Iris pigment epithelial cell (primary cell): ENCODE measurements around the gene YAE1.

Experiments used
- DNase-seq: peaks from one replicate; pipeline ENCODE4 v3.0.0-alpha.2; 2011; ENCODE audit warnings: low read depth

Gene YAE1

GRCh38 chr7:39557222-39557621, 9.0 kb upstream of the YAE1 start:
- no peak for DNase-seq

DNA sequence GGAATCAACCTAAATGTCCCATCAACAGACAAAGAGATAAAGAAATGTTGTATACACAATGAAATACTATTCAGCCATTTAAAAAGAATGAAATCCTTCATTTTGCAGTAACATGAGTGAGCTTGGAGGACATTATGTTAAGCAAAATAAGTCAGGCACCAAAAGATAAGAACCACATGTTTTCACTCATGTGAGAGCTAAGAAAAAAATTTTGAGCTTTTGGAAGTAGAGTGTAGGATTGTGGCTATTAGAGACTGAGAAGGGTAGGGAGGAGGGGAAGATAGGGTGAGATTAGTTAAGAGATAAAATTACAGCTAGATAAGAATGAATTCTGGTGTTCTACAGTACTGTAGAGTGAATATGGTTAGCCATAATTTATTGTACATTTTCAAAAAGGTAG, 8.3 kb upstream of the YAE1 start:
- no peak for DNase-seq

DNA sequence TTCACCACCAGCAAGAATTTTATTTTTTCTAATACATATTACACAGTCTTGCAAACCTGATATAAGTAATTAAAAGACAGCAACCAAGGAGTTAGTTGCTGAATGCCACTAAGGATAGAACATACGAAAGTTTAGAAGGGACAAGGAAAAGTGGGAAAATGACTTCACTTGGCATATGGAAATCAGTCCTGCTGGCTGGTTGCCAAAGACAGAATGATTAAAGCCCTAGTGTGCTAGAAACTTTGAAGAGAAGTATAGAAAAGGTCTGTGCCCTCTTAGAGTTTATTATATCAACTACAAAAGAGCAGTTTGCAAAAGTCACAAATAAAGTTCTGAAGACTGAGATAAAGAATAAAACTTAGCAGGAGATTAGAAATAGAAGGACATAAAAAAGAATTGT, 5.8 kb upstream of the YAE1 start:
- no peak for DNase-seq

GRCh38 chr7:39560997-39561396, 5.2 kb upstream of the YAE1 start:
- no peak for DNase-seq

DNA sequence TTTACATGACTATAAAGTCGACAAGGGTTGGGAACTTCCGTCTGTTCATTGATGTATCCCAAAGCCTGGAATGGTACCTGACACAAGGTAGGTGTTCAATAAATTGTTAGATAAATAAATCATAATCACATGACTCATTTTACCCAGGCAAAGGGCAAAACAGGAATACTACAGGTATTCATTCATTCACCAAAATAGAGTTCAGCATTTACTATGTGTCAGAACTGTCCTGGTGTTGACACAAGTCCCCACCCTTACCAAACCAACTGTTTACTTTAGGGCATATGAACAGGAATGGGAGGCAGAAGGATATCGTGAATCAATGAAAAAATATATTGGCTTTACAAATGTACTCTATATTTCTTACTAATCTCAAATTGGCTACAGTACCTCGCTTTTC, 666 bp upstream of the YAE1 start:
- no peak for DNase-seq

DNA sequence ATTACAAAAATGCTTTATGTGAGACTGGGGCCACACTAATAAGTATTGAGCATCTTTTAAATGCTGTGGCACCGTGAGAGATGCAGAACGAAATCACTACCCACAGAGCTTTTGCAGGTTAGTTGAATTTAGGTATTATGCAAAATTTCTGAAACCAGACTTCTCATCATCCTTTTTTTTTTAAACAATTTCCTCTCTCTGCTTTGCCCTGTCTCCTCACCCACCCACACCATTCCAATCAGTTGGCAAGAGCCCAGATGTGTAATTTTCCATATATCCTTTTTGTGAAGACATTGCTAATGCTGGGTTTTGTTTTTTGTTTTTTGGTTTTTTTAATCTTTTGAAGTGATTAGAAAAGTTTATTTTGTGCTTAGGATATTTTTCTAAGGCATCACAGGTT, 1.1 kb downstream of the YAE1 start:
- DNase-seq = peak; percentile 31

DNA sequence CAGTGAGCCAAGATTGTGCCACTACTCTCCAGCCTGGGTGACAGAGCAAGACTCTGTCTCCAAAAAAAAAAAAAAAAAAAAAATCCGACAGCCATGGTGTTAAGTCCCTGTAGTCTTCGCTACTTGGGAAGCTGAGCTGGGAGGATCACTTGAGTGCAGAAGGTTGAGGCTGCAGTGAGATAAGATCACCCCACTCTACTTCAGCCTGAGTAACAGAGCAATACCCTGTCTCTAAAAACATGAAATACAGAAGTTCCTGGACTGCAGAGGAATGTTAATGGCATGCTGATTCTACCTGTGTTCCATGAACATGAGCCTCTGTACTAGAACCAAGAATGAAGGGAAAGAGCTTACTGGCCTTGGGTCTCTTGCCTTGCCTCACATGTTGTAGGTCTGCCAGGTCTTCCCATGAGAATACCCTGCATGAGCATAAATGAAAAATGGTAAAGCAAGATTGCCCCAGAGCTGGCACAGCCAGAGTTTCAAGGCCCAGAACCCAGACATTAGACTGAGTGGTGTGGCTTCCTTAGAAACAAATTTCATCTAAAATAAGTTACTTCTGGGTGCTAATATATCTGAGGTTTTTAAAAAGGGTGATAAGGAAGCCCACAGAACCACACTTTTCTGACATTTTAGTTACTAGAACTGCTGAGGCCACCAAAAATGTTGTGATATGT, 8.6 kb downstream of the YAE1 start:
- DNase-seq = no peak

DNA sequence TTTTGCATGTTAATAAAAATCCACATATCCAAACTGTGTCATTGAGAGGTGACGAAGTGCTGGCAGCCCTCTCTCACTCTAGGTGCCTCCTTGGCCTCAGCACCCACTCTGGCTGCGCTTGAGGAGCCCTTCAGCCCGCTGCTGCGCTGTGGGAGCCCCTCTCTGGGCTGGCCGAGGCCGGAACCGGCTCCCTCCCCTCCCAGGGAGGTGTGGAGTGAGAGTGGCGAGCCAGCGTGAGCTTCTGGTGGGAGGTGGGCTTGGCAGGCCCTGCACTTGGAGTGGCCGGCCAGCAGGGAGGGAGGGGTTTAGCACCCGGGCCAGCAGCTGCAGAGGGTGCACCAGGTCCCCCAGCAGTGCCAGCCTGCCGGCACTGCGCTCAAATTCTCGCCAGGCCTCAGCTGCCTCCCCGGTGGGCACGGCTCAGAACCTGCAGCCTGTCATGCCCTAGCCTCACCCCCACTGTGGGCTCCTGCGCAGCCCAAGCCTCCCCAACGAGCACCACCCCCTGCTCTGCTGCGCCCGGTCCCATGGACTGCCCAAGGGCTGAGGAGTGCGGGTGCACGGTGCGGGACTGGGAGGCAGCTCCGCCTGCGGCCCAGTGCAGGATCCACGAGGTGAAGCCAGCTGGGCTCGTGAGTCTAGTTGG, 11.1 kb downstream of the YAE1 start:
- no peak for DNase-seq

- DNase-seq = peak; percentile 95
Observed at GRCh38 chr7:39580149-39580874, 14.1 kb downstream of the YAE1 start.

GRCh38 chr7:39582536-39582935, 16.3 kb downstream of the YAE1 start:
- no peak for DNase-seq

- DNase-seq = no peak
Observed at GRCh38 chr7:39583539-39583938, 17.3 kb downstream of the YAE1 start.

DNA sequence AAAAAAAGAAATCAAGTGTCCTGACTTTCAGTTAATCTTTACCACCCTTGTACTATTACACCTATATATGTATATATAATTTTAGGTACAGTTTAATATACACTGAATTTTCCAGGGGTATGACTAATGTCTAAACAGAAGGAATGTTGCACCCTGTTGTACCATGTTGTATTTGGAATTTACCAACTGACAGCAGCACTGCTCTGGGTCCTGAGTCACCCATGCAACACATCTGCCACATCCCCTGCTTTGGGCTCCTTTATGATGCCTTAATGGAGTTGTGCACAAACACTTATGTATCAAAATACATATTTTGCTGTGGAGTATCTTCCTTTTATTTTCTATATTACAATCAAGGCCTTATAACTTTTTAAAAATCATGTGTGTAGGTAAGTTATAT, 21.2 kb downstream of the YAE1 start:
- peak; percentile 44 for DNase-seq

- DNase-seq = peak; percentile 63
Observed at GRCh38 chr7:39588416-39588815, 22.2 kb downstream of the YAE1 start.

DNA sequence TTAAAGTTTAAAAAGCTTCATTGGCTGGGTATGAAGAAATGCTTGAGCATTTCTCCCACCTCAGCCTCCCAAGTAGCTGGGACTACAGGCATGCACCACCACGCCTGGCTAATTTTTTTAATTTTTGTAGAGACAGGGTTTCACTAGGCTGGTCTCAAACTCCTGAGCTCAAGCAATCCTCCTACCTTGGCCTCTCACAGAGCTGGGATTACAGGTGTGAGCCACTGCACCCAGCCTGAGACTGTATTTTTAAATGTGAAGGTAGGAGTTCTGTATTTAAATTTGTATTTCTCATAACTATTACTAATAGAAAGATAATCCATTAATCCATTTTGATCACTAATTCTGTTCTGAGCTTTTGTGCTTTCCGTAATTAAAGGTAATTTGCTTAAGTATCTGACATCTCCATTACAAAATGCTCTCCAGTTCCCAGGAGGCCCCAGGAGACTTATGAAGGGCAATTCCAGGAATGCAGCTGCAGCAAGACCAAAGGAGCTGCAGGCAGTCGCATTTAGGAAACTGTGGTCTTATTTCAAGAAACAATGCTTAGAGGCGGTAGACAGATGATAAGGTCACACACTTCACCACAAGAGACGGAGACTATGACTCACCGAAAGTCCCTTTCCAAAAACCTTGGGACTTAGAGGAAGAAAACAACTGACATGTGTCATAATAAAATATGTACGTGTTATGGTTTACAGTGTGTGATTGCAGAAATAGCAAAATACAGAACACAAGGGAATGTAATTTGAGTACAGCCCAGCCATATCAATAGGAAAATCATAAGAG, 23.3 kb downstream of the YAE1 start:
- DNase-seq = peak; percentile 98

GRCh38 chr7:39592586-39592985, 26.4 kb downstream of the YAE1 start:
- DNase-seq = peak; percentile 86

- DNase-seq = peak; percentile 80
Observed at GRCh38 chr7:39594988-39595620, 28.9 kb downstream of the YAE1 start.

GRCh38 chr7:39602351-39602750, 36.1 kb downstream of the YAE1 start:
- DNase-seq = no peak

- no peak for DNase-seq
Observed at GRCh38 chr7:39603924-39604323, 37.7 kb downstream of the YAE1 start.

- no peak for DNase-seq
Observed at GRCh38 chr7:39605087-39605486, 38.9 kb downstream of the YAE1 start.

- no peak for DNase-seq
Observed at GRCh38 chr7:39606352-39606751, 40.1 kb downstream of the YAE1 start.

DNA sequence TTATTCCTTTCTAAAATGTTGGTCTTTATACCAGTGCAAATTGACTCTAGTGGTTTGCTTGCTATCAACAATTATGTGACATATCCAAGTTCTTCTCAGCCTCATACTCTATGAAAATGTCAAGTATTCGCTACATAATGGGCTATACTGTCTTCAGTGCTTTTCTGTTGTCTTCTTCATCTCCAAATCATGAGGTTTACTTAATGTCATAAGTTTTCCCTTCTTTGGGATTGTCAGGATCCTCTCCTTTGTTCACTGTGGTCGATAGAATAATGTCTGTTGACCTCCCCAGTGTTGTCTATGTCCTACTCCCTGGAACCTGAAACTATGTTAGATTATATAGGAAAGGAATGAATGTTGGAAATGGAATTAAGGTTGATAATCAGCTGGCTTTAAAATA, 40.7 kb downstream of the YAE1 start:
- no peak for DNase-seq

- no peak for DNase-seq
Observed at GRCh38 chr7:39607865-39608264, 41.7 kb downstream of the YAE1 start.
